Measurements from ENCODE around the gene LAMP5. TPM values are rescaled to one million over a fixed set of nuclear protein-coding genes. Genes with fewer than 3 reads are reported as not detected.

LAMP5 gene
- total and polyA plus RNA-seq, 2 experiments from 2014 or later, result 0.21 to 0.29 TPM

GRCh38 chr20:9496155-9496554 is 18.2 kb upstream of the LAMP5 start (continued):
- TF ChIP-seq, protein P1, sequence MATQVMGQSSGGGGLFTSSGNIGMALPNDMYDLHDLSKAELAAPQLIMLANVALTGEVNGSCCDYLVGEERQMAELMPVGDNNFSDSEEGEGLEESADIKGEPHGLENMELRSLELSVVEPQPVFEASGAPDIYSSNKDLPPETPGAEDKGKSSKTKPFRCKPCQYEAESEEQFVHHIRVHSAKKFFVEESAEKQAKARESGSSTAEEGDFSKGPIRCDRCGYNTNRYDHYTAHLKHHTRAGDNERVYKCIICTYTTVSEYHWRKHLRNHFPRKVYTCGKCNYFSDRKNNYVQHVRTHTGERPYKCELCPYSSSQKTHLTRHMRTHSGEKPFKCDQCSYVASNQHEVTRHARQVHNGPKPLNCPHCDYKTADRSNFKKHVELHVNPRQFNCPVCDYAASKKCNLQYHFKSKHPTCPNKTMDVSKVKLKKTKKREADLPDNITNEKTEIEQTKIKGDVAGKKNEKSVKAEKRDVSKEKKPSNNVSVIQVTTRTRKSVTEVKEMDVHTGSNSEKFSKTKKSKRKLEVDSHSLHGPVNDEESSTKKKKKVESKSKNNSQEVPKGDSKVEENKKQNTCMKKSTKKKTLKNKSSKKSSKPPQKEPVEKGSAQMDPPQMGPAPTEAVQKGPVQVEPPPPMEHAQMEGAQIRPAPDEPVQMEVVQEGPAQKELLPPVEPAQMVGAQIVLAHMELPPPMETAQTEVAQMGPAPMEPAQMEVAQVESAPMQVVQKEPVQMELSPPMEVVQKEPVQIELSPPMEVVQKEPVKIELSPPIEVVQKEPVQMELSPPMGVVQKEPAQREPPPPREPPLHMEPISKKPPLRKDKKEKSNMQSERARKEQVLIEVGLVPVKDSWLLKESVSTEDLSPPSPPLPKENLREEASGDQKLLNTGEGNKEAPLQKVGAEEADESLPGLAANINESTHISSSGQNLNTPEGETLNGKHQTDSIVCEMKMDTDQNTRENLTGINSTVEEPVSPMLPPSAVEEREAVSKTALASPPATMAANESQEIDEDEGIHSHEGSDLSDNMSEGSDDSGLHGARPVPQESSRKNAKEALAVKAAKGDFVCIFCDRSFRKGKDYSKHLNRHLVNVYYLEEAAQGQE (IDR thresholded peaks at IDR 0.05; ENCODE audit: unreplicated experiment), result no peak
- TF ChIP-seq, protein P2, sequence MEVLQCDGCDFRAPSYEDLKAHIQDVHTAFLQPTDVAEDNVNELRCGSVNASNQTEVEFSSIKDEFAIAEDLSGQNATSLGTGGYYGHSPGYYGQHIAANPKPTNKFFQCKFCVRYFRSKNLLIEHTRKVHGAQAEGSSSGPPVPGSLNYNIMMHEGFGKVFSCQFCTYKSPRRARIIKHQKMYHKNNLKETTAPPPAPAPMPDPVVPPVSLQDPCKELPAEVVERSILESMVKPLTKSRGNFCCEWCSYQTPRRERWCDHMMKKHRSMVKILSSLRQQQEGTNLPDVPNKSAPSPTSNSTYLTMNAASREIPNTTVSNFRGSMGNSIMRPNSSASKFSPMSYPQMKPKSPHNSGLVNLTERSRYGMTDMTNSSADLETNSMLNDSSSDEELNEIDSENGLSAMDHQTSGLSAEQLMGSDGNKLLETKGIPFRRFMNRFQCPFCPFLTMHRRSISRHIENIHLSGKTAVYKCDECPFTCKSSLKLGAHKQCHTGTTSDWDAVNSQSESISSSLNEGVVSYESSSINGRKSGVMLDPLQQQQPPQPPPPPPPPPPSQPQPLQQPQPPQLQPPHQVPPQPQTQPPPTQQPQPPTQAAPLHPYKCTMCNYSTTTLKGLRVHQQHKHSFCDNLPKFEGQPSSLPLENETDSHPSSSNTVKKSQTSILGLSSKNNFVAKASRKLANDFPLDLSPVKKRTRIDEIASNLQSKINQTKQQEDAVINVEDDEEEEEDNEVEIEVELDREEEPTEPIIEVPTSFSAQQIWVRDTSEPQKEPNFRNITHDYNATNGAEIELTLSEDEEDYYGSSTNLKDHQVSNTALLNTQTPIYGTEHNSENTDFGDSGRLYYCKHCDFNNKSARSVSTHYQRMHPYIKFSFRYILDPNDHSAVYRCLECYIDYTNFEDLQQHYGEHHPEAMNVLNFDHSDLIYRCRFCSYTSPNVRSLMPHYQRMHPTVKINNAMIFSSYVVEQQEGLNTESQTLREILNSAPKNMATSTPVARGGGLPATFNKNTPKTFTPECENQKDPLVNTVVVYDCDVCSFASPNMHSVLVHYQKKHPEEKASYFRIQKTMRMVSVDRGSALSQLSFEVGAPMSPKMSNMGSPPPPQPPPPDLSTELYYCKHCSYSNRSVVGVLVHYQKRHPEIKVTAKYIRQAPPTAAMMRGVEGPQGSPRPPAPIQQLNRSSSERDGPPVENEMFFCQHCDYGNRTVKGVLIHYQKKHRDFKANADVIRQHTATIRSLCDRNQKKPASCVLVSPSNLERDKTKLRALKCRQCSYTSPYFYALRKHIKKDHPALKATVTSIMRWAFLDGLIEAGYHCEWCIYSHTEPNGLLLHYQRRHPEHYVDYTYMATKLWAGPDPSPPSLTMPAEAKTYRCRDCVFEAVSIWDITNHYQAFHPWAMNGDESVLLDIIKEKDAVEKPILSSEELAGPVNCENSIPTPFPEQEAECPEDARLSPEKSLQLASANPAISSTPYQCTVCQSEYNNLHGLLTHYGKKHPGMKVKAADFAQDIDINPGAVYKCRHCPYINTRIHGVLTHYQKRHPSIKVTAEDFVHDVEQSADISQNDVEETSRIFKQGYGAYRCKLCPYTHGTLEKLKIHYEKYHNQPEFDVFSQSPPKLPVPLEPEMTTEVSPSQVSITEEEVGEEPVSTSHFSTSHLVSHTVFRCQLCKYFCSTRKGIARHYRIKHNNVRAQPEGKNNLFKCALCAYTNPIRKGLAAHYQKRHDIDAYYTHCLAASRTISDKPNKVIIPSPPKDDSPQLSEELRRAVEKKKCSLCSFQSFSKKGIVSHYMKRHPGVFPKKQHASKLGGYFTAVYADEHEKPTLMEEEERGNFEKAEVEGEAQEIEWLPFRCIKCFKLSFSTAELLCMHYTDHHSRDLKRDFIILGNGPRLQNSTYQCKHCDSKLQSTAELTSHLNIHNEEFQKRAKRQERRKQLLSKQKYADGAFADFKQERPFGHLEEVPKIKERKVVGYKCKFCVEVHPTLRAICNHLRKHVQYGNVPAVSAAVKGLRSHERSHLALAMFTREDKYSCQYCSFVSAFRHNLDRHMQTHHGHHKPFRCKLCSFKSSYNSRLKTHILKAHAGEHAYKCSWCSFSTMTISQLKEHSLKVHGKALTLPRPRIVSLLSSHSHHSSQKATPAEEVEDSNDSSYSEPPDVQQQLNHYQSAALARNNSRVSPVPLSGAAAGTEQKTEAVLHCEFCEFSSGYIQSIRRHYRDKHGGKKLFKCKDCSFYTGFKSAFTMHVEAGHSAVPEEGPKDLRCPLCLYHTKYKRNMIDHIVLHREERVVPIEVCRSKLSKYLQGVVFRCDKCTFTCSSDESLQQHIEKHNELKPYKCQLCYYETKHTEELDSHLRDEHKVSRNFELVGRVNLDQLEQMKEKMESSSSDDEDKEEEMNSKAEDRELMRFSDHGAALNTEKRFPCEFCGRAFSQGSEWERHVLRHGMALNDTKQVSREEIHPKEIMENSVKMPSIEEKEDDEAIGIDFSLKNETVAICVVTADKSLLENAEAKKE (CRISPR knock-in tag; IDR thresholded peaks at IDR 0.05), result no peak

- Histone ChIP-seq H2AFZ (no peak overlapping the region), H3F3A (replicated peaks; ENCODE audit: low read depth) (no peaks in the 10 kb centered on the region), H3K79me2 (replicated peaks; ENCODE audit: insufficient read depth) (no peaks in the 10 kb centered on the region), H3K36me3 (ENCODE audit: insufficient read depth) (no peaks in the 10 kb centered on the region), H3K27ac (ENCODE audit: low read depth) (no peak overlapping the region), H3K4me2 (no peak overlapping the region), H3K4me1 (ENCODE audit: insufficient read depth) (no peaks in the 10 kb centered on the region), H3K9me2 (ENCODE audit: insufficient read depth) (peaks cover 28% of the 10 kb centered on the region; the same call in 1 of the 2 replicates), H3K4me3 (no peak overlapping the region), H3K27me3 (ENCODE audit: insufficient read depth) (no peaks in the 10 kb centered on the region), H4K20me1 (replicated peaks; ENCODE audit: insufficient read depth) (no peaks in the 10 kb centered on the region; the same call in 1 of the 2 replicates)
- H3K27ac Mint-ChIP-seq, result no peak overlapping the region
- no peak for ATAC-seq
- no peak for DNase-seq (ENCODE audit: low spot score)
- H3K36me3 Mint-ChIP-seq (ENCODE audit: low read depth), result no peaks in the 10 kb centered on the region
- H3K9me3 Mint-ChIP-seq, result no peaks in the 10 kb centered on the region
- H3K4me1 Mint-ChIP-seq, result no peaks in the 10 kb centered on the region
- H3K27me3 Mint-ChIP-seq (ENCODE audit: insufficient read depth, low read depth, poor library complexity), result peaks cover 1% of the 10 kb centered on the region
- H3K4me3 Mint-ChIP-seq, result no peak overlapping the region
- TF ChIP-seq, protein P1 (IDR thresholded peaks at IDR 0.05; ENCODE audit: unreplicated experiment), result no peak
- TF ChIP-seq JUNB (IDR thresholded peaks at IDR 0.05; ENCODE audit: unreplicated experiment) (no peak), NANOG (IDR thresholded peaks at IDR 0.05; ENCODE audit: borderline replicate concordance) (no peak), CREB1 (CRISPR knock-in tag; IDR thresholded peaks at IDR 0.05; ENCODE audit: low read depth) (no peak), ZNF114 (CRISPR knock-in tag; IDR thresholded peaks at IDR 0.05) (no peak), EZH2 (IDR thresholded peaks at IDR 0.05; ENCODE audit: low read depth, unreplicated experiment) (no peak), EZH2phosphoT487 (IDR thresholded peaks at IDR 0.05; ENCODE audit: unreplicated experiment) (no peak), STAT1 (IDR thresholded peaks at IDR 0.05; ENCODE audit: unreplicated experiment) (no peak), POLR2AphosphoS5 (IDR thresholded peaks at IDR 0.05; ENCODE audit: low read depth) (no peak)
Observed at GRCh38 chr20:9498322-9498721, 16.1 kb upstream of the LAMP5 start.

All from GM23338 (cell line).